HL-60 (cell line): ENCODE measurements around the gene TMEM41B.

Experiments
- DNase-seq, 2 experiments: peaks; one replicate each; pipeline ENCODE4 v3.0.0-alpha.2; 2010 to 2020; ENCODE audit warnings: low read depth in 1 of 2, low spot score in 1 of 2
- H3K27ac ChIP-seq: fragments of 250-450 bp; sonication (Bioruptor Pico); replicated peaks from 2 replicates; pipeline ENCODE4 v1.5.1; 2020; ENCODE audit warnings: mild to moderate bottlenecking, moderate library complexity
- H3K27me3 ChIP-seq: fragments of 250-450 bp; sonication (Bioruptor Pico); 2 replicates; pipeline ENCODE4 v1.5.1; 2021; ENCODE audit warnings: mild to moderate bottlenecking, moderate library complexity; ENCODE audit not compliant: insufficient read depth, poor library complexity, severe bottlenecking
- H3K4me3 ChIP-seq: replicated peaks from 2 replicates; pipeline ENCODE4 v1.5.1; 2011; ENCODE audit warnings: mild to moderate bottlenecking, control low read depth, low read length; ENCODE audit not compliant: insufficient read depth
- CTCF ChIP-seq: IDR thresholded peaks from one replicate; pipeline ENCODE4 v1.5.1; 2011; ENCODE audit warnings: low read length, control low read depth, inconsistent platforms; ENCODE audit not compliant: insufficient read depth
- GABPA ChIP-seq: IDR thresholded peaks from 2 replicates; pipeline ENCODE4 v1.6.1; 2012; ENCODE audit warnings: low read depth
- POLR2AphosphoS5 ChIP-seq: IDR thresholded peaks from 2 replicates; pipeline ENCODE4 v1.6.1; 2012; ENCODE audit warnings: low read depth
- REST ChIP-seq: IDR thresholded peaks from 2 replicates; pipeline ENCODE4 v1.6.1; 2012; ENCODE audit warnings: low read depth; ENCODE audit not compliant: insufficient replicate concordance
- SPI1 ChIP-seq: IDR thresholded peaks from 2 replicates; pipeline ENCODE4 v1.6.1; 2012; ENCODE audit warnings: low read depth, mild to moderate bottlenecking, borderline replicate concordance

Gene TMEM41B

GRCh38 chr11:9310485-9311090 lies 3.8 kb downstream of the TMEM41B start:
- Histone ChIP-seq H3K4me3 (no peak overlapping the region), H3K27ac (no peak overlapping the region), H3K27me3 (no peaks in the 10 kb centered on the region)
- DNase-seq = no peak
- TF ChIP-seq POLR2AphosphoS5 (no peak), CTCF (no peak), GABPA (no peak), SPI1 (no peak), REST (no peak)

GRCh38 chr11:9304178-9304577 lies 10.2 kb downstream of the TMEM41B start:
- no peak for DNase-seq
- no peak for TF ChIP-seq POLR2AphosphoS5
- TF ChIP-seq REST = no peak
- TF ChIP-seq CTCF = no peak
- no peak for TF ChIP-seq SPI1
- TF ChIP-seq GABPA = no peak
- Histone ChIP-seq H3K27ac (no peak overlapping the region), H3K27me3 (no peaks in the 10 kb centered on the region), H3K4me3 (no peak overlapping the region)

GRCh38 chr11:9302448-9302847 lies 11.9 kb downstream of the TMEM41B start:
- no peak overlapping the region for H3K4me3 ChIP-seq
- DNase-seq = no peak
- no peak for TF ChIP-seq CTCF
- TF ChIP-seq SPI1 = no peak
- no peak for TF ChIP-seq POLR2AphosphoS5
- no peak for TF ChIP-seq REST
- TF ChIP-seq GABPA = no peak
- H3K27me3 ChIP-seq = no peaks in the 10 kb centered on the region
- H3K27ac ChIP-seq = no peak overlapping the region
